Stimulated activated naive CD4-positive, alpha-beta T cell treated with Interleukin-2 at 50 U/mL for 16 hours (primary cell): ENCODE data around the gene FXYD3.

Experiments used
- DNase-seq: peaks from one replicate; lab custom pipeline; 2025; lab: John Stamatoyannopoulos, UW

FXYD3 gene, protein sequence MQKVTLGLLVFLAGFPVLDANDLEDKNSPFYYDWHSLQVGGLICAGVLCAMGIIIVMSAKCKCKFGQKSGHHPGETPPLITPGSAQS

DNA sequence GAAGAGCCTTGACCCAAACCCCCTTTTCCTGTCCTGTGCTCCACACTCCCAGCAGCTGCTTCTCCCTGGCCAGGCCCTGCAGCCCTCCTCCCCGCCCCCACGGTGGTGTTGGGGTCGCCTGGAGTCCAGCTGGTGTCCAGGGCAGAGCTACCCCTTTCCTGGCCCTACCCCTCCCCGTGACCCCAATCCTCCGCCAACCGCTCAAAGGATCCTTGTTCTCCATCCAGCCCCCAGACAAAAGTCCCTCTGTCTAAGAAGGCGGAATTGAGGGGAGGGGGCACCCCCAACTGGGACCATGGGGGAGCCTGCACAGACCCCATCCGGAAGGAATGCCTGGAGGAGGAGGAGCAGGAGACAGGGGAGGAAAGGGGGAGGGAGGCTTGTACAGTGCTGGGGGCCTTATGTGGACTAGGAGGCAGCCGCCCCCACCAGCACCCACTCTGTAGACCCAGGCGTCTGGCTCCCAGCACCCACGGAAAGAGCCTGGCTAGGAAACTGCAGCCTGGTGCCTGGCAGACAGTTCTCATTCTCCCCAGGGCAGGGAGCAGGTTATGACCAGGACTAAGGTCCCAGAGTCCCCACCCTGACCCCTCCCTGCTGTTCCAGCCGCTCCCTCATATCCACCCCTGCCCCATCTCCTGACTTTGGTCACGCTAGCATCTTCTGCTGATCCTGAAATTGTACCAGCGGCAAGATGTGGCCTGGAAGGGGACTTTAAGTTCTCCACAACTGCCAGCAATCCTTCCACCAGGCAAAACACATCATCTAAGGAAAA lies at the start of gene FXYD3:
TSS of gene FXYD3 (plus strand) at position 647 of the 775 bp plus-strand sequence. CDS start 3,554 bp downstream, outside the sequence.
- DNase-seq: no peak

DNA sequence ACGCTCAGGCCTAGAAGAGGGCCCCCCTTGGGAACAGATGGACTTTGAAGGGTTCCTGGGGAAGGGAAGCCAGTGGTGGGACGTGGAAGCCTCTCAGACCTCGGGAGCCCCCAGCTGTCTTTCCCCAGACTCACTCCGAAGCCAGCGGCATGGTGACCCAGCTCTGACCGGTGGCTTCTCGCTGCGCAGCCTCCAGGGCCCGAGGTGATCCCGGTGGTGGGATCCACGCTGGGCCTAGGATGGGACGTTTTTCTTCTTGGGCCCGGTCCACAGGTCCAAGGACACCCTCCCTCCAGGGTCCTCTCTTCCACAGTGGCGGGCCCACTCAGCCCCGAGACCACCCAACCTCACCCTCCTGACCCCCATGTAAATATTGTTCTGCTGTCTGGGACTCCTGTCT lies 49.5 kb upstream of the FXYD3 start:
- no peak for DNase-seq

DNA sequence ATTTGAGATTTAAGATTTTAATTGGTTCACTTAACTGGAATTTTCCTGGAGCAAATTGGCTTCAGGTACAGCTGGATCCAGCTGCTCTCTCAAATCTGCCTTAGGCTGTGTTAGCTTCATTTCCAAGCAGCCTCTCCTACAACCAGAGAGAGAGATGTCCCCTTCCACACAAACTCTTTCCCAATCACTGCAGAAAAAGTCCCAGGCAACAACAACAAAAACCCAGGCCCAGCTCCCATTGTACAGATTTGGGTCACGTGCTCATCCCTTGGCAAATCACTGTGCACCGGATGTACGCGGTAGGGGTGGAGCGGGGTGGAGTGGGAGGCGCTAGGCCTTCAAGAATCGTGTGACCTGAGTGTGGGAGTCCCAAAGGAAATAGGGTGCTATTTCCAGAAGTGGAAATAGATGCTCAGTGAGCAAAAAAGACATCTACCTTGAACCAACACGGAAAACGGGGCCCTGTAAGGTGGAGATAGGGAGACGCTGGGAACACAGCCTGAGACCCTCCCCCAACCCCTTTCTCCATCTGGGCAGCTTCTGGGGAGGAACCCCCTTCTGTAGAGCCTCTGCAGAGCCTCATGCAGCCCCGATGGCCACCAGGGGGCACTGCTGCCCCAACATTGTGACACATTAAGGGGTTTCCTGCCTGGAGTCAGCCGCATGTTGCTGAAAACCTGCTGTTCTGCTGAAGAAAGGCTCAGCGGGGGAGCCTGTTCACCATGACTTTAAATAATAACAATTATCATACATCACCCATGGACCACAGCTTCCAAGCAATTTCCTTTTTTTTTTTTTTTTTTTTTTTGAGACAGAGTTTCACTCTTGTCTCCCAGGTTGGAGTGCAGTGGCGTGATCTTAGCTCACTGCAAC lies 48.7 kb upstream of the FXYD3 start:
- DNase-seq: peak; percentile 85

DNA sequence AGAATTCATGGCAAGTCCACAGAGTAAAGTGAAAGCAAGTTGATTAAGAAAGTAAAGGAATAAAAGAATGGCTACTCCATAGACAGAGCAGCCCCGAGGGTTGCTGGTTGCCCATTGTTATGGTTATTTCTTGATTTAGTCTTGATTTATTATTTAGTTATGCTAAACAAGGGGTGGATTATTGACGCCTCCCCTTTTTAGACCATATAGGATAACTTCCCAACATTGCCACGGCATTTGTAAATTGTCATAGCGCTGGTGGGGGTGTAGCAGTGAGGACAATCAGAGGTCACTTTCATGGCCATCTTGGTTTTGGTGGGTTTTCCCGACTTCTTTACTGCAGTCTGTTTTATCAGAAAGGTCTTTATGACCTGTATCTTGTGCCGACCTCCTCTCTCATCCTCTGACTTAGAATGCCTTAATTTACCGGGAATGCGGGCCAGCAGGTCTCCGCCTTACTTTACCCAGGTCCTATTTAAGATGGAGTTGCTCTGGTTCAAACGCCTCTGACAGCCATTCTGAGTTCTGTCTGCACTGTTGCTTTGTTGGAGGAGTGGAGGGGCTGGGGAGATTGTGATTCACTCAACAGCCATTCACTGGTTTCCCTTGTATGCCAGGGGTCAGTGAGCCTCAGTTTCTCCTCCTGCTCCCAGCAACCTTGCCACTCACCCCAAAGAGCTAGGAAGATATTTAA lies 46.5 kb upstream of the FXYD3 start:
- no peak for DNase-seq

DNA sequence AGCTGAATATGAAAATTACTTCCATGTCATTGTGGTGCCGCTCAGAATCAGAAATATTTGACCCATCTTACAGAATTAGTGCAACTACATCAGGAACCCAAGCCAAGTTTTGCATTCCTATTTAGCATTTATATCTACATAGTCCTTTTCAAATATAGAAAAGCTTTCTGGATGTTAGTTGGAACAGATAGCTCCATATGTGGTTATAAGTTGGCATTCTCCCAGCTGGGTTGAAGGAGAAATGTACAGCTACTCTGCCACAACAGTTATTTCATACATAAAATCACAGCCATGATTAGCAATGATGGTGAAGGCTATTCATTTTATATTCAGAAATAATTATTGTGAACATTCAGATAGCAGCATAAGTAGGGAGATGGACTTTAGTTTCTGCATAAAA lies 45.9 kb upstream of the FXYD3 start:
- DNase-seq: no peak

DNA sequence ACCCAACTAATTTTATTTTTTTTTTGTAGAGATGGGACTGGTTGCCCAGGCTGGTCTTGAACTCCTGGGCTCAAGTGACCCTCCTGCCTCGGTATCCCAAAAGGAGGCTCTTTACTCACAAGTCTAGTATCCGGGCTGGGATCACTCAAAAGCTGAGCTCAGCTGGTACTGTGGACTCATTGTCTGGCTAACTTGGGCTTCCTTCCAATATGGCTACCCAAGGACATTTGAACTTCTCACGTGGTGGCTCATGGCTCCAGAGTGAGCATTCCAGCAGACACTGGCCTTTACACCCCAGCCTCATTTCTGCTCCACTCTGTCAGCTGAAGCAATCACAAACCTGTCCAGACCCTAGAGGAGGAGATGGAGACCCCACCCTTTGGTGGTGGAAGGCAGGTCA lies 45.2 kb upstream of the FXYD3 start:
- DNase-seq: no peak

DNA sequence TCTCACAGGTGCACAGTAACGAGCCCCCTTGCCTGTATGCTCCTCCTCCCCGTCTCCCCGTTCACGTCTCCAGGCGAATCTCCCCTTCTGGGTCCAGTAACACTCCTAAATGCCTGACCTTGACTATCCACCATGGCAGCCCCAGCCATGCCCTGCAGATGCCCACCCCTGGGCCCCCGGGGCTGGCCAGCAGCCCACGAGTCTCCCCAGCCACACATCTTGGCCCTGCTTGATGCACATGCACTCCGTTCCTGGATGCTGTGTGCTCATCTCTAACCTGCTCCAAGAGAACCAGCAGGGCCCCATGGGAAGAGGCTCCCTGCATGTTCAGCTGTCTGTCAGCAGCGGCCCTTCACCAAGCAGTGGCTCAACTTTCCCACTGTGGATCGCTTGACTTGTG lies 42.1 kb upstream of the FXYD3 start:
- no peak for DNase-seq

DNA sequence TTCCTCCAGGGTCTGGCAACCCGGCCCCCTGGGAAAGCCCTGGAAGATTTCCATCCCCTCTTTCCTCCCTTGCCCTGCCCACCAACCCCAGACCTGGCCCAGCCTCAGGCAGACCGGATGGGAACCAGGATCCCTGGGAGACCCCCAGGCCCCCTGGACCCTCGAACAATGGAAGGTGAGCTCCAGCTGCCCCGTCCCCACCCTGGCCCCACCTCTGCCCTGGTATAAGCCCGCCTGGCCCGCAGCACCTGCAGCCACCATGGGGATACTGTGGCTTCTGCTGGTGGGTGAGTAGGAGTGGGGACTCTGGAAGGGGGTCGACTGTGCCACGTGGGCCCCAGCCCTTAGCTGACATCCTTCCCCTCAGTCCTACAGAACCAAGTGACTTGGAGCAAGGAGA lies 41.7 kb upstream of the FXYD3 start:
- no peak for DNase-seq

DNA sequence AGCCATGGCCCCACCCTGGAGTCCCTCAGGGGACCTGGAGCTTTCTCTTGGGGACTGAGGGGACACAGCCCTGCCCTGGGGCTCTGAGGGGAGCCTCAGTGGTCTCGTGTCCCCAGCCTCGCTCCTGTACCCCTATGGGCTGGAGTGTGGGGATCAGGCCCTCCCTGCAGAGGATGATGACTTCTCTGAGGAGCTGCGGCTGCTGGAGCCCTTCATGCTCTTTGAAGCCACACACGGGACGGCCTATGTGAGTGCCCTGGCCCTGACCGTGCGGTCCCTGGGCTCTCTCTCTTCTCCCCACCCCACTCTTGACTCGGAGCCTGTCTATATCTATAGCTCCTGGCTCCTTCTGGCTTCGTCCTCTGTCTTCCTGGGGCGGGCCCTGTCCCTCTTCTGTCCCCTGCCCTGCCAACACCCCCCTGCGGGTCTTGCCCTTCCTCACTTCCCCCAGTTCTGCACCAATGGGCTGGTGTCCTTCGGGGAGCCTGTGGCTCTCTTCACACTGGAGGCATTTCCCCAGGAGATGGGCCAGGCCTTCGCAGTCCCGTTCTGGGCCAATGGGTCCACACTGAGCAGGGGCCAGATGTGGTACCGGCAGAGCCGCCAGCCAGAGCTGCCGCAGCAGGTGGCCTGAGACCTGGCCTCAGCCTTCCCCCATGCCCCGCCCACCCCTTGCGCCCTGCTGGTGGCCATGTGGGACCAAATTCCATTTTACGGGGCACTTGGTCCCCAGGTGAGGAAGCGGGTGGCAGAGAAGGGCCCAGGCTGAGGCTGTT lies 41.0 kb upstream of the FXYD3 start:
- no peak for DNase-seq

DNA sequence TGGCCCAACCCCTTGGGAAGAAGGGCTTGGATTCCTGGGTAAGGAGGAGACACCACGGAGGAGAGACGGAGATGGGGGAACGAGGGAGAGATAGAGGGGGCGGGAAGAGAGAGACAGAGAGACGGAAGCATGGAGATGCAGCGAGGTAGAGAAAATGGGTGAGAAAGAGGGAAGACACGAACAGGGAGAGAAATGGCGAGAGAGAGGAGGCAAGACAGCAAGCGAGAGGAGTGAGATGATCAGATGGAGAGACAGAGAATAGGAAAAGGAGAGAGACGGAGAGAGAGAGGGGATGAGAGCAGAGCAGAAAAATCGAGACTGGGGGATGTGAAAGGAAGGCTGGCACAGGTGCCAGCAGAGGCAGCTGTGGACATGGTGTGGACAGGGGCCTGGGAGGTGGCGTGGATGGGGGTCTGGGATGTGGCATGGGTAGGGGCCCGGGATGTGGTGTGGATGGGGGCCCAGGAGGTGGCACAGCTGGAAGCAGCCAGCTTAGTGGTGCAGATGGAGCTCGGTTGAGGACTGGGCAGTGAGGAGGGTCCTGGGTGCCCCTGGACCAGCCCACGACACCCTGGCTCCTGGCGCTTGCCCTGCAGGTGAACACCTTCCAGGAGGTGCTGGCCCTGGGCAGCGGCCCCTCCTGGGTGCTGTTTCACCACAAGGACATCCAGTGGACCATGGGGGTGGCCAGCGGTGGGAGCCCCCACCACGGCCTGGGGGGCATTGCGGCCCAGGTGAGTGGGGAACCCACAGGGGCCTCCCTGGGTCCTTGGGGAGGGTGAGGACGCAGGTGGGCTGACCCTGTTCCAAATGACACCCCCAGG lies 40.2 kb upstream of the FXYD3 start:
- DNase-seq: no peak

DNA sequence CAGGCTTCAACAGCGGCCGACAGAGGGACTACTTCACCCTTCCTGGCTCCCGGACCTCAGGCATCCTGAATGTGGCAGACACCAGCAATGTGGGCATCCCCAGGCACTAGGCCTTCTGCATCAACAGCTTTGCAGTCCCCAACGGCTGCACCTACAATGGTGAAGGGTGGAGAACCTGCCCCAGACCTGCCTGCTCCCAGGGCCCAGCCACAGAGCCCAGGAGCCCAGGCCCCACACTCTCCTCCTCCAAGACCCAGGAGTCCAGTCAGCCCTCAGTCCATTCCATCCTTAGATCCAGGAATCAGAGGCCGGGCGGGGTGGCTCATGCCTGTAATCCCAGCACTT lies 39.6 kb upstream of the FXYD3 start:
- no peak for DNase-seq

DNA sequence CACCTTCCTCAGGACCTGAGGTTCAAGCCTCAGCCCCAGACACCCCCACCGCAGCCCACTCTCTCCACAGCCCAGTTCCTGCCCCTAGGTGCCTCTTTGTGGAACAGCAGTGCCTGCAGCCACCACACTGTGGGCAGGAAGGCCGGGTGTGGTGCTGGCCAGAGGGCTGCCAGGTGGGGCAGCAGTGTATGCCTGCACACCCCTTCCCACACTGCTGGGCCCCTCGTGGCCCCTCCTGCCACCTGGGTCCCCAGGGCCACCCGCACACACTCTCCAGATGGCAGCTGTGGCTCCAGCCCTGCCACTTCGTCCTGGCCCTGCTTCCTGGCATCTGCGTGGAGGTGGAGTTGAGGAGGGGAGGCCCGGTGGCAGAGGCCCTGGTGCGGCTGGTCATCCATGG lies 39.0 kb upstream of the FXYD3 start:
- no peak for DNase-seq

DNA sequence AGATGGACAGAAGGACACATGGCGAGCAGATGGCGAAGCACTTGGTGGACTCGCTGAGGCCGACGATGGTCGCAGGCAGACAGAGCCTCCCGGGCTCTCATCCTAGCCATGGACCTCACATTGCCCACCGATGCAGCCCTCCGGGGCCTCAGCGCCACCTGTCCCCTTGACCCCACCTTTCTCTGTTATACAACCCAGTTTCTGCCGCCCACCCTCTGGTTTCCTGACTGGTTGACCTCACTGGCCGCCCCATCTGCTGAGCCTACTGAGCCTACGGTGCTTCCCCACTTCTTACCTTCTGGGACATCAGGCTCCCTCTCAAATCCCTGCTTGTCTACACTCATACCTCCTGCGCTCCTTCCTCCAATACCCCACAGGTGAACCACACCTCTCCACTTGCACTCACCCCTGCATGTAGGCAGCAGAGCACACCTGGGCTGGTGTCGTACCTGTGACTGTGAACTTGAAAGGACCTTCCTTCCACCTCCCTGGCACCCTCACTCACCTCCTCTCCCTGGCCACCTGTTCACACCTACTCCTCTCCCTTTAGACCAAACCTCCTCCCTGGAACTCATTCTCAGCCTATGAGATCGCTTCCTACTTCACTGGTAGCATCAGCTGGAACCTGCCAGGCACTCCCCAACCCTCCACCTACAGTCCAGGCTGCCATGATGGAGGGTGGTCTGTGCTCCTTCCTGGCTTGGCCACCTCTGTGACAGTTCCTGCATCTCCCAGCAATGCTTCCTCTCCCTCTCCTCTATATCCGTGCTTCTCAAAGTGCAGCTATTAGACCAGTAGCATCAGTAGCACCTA lies 38.0 kb upstream of the FXYD3 start:
- no peak for DNase-seq

DNA sequence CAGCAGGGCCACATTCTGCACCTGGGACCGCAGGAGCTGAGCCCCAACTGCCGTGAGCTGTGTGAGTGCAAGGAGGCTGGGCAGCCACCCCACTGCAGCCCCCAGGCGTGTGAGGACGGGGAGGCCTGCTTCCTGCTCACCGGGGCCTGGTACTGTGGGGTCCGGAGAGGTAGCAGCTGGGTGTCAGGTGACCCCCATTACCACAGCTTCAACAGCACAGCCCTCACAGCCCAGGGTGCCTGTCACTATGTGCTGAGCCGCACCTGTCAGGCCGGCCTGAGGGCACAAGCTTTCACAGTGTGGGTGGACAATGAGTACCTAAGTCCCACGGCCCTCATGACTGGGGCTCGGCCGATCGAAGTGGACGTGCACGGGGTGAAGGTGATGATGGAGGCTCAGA lies 35.8 kb upstream of the FXYD3 start:
- DNase-seq: no peak

DNA sequence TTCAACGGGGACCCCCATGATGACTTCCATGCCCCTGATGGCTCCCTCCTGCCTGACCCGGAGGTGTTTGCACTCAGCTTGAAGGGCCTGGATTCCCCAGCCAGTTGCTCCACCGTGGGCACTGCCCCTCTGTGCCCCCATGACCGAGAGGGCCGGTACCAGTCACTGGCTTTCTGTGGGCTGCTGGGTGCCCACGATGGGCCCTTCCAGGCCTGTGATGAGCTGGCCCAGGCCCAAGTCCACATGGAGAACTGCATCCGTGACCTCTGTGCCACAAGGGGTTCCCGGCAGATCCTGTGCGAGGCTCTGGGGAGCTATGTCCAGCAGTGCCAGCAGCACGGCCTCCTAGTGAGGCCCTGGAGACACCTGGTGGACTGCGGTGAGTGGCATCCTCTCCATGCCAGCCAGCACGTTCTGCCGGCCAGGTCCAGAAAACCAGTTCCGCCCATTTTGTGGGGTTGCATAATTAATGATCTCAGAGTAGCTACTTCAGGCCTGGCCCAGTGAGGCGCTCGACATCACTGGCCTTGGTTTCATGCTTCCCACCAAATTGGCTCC lies 34.9 kb upstream of the FXYD3 start:
- no peak for DNase-seq

DNA sequence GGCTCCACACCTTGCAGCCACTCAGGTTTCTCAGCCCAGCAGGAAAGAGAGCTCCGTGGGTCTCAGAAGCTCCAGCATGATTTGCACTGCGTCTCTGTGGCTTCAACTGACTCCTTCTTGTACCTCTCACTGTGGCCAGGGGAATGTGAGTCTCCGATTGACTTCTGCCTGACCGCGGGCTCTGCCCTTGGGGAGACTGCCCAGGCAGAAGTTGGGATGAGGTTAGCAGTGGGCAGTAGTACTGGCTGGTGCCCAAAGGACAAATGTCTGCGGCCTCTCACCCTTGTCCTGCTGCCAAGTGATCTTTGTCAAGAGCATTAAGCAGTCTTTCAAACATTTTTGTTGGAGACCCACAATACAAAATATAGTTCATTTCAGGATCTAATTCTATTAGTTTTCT lies 34.4 kb upstream of the FXYD3 start:
- DNase-seq: no peak

DNA sequence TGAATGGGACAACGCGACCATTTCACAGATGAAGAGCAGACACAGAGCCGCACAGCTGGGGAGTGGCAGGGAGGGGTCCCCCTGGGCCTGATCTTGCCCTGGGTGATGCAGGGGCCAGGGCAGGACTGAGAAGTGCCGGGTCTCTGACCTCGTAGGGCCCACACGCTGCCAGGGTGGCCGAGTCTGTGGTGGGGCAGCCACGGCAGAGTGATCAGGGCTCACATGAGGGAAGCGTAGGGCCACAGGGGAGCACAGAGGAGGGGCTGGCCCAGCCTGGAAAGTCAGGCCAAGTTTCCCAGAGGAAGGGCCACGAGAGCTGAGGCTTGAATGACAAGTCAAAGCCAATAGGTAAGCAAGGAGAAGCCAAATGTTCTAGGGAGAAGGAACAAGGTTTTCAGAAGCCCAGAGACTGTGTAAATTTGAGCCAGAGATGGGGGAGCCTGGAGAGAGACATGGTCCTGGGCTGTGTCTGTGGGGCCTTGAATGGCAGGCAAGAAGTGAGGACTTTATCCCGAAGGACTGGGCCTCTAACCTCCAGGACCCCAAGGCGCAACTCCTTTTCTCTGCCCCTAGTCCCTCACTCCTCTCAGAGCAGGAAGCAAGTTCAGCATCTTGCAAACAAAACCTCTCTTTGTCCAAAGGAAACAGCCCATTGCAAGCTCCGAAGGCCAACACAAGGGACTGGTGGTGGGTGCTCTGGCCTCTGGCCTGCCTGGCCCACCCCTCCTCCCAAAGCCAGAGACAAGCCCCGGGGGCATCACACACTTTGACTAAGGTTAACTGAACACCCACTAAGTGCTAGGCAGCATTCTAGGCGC lies 31.7 kb upstream of the FXYD3 start:
- no peak for DNase-seq

DNA sequence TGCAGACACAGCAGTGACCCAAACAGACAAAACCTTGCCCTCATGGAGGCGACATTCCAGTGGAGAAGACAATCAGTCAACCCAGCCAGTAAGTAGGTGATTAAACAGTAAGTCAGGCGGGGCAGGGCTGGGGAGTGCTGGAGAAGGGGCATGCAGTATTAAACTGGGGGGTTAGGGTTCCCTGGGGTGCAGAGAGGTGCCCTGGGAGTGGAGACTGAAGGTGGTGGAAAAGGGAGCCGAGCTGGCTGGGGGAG lies 31.2 kb upstream of the FXYD3 start:
- no peak for DNase-seq

DNA sequence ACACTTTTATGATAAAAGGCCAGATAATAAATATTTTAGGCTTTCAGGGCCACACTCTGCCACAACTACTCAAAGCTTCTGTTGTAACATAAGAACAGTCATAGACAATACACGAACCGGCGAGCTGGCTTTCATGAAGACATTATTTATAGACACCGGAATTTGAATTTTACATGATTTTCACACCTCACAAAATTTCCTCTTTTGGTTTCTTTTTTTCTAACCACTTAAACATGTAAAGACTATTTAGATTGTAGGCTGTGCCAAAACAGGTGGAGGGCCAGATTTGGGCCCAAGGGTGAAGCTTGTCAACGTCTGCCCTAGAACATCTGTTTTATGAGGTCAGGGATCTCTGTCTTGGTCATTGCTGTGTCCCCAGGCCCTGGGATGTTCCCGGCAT lies 29.7 kb upstream of the FXYD3 start:
- no peak for DNase-seq
